GM21360 (cell line): ENCODE results near the gene KCNB1.
"Not testable (repeated sequence)": the region's sequence is repeated elsewhere in the genome, so short reads cannot be mapped to it uniquely, and the experiment has no call there.

ENCODE experiments used
- ATAC-seq: cut with Tn5 transposase; IDR thresholded peaks from one replicate; pipeline ENCODE4 v1.9.1; 2021; ENCODE audit warnings: mild to moderate bottlenecking, moderate library complexity; ENCODE audit not compliant: unreplicated experiment

Gene KCNB1

DNA sequence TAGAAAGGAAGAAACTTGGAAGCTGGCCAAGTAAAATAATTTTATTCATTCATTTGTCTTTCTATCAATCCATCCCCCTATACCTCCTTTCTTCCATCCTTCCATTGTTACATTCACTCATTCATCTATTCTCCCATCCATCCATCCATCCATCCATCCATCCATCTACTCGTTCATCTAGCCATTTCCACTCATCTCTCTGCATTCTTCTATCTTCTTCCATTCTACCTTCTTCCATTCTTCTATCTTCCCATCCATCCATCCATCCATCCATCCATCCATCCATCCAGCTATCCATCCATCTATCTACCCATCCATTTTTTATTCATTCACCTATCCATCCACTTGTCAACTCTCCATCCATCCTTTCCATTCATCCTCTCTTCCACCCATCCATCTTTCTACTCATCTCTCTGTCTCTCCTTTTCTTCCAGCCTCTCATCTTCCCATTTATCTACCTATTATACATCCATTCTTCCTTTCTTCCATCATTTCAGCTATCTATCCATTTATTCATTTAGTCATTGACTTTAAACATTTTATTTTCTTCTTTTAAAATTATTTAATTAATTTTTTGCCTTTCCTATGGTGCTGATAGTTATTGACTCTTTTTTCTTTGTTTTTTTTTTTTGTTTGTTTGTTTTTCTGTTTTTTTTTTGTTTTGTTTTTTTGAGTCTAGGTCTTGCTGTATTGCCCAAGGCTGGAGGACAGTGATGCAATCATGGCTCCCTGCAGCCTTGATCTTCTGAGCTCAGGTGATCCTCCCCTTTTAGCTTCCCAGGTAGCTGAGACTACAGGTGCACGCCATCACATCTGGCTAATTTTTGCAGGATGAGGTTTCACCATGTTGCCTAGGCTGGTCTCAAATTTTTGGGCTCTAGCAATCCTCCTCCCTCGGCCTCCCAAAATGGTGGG is 151.5 kb downstream of the KCNB1 start:
- ATAC-seq, result no peak

DNA sequence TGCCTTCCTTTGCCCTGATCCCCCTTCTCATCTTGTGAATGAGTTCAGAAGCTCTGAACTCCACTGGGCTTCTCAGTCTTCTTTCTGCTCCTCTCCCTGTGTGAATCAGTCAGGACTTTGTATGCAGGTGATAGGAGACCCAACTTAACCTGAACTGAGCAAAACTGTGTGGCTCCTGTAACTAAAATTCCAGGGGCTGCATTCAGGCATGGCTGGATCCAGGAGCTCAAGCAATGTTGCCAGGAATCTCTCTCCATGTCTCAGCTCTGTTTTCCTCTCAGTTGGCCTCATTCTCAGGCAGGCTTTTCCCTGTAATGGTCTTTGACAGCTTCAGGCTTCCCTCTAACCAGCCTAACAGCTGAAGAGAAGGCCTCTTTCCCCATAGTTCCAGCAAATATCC is 153.7 kb downstream of the KCNB1 start:
- no peak for ATAC-seq

DNA sequence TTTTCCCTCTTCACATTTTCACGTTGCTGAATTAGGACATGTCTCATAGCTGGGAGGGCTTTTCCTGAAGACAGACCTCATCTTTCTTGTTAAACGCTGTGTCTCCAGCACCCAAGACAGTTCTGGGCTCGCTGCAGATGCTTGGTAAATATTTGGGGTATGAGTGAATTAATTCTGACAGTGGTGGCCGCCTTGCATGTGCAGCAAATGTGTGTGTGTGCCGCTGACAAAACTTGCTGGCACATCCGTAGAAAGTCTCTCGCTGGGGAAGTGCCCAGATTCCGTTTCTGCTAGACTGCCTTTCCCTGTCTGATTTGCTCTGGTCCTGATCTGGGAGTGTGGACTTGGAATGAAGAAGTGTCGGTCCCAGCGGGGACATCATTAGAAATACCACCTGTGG is 156.4 kb downstream of the KCNB1 start:
- no peak for ATAC-seq

DNA sequence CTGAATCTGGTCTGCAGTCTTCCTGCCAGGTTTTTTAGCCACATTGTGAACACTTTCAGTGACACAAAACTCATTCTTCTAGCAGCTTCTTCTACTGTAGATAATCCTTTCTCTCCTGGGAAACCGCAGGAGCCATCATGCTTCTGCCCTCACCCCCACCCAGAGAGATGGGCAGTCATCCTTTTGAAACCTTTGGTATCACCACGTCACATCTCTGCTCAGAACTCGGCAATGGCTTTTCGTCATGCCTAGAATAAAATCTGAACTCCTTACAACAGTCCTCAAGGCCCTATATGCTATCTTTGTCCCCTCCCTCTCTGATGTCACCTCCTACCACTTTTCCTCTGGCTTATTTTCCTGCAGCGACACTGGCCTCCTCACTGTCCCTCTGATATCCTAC is 158.2 kb downstream of the KCNB1 start:
- ATAC-seq, result no peak

DNA sequence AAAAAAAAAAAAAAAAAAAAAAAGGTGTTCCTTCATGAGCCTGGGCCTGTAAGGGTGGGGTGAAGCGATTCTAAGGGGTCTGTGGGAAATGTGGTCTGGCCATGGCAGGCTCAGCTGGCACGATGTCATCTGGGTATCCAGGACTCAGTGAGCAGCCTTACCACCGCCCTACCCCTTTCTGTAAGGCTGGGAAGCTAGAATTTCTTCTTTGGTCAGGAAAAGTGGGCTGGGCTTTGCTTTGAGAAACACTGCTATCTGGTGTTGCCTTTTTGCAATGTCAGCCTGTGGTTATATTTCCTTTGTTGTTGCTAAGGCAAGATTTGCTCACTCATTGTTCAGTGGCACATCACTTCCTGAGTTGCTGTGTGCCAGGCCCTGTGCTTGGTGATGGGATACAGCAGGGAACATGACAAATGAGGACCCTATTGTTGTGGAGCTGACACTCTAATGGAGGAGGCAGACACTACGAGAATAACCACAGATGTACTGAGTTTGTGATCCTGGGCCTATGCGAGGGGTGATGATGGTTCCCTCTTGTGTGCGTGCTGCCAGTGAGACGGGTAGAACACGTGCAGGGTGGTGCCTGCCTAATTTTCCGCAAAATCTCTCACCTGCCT is 158.7 kb downstream of the KCNB1 start:
- no peak for ATAC-seq

DNA sequence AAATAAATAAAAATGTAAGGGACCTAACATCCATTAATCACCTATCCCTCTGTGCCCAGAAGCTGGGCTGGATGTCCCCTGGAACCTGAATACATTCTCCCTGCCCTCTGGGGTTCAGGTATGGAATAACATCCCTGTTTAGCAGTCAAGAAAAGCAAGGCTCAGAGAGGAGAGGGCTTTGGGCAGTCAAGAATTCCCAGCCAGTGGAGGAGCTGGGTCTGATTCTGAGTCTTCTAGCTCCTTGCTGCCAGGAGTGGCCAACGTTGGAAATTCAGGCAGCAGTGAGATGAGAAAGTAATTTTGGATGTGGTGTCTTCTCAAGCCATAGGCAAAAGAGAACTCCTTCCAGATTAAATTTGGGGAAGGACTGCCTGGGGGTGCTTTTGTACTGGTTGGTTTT is 162.0 kb downstream of the KCNB1 start:
- ATAC-seq, result no peak

DNA sequence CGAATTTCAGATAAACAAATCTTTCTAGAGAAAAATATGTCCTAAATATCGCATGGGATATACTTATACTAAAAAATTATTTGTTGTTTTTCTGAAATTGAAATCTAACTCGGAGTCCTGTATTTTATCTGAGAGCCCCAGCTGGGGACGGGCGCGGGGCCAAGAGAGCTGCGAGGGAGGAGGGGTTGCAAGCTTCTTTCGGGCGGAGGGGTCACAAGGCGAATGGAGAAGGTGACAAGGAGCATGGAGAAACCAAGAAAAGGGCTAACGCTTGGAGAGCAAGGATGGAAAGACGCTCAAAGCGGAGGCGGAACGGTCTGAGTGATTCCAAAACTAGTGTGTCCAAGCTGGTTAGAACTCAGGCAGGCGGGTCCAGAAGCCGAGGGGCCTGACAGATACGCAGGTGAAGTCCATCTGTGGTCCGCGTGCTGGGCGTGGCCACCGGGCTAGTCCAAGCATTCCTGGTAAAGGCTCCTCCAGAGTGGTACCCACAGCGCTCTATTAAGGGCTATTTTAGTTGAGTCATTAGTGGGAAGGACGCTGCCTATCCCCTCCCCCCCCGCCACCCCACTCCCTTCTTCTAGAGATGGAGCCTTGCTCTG is 163.2 kb downstream of the KCNB1 start:
- ATAC-seq, result no peak

DNA sequence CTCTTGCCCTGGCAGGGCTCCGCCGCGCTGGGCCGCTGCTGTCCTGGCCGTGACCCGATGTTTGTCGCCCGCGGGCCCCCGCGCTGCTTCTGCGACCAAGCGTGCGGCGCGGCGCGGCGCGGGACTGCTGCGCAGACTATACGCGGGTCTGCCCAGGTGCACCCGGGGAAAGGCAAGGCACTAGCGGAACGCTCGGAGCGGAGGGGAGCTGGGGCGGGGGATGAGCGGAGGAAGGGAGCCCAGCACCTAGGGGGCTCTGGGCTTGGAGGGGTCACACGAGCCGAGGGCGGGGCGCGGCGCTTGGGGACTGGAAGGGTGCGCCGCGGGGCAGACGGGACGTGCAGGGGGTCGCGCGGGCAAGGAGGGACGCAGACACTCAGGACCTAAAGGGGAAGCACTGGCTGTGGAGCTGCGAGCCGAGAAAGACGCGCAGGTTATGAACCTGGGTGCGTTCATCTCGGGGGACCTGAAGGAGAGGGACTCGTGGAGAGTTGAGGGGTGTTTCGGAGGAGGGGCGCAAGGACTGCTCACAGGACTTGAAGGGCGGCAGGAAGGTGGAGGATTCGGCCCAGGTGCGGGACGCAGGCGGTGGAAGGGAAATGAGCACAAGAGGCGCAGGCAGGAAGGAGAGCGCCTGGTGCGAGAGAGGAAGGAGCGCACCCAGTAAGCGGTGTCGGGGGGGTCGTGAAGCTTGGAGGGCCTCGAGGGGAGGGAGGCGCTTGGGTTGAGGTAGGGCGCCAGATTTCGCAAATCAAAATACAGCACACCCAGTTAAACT is 163.8 kb downstream of the KCNB1 start:
- no peak for ATAC-seq

DNA sequence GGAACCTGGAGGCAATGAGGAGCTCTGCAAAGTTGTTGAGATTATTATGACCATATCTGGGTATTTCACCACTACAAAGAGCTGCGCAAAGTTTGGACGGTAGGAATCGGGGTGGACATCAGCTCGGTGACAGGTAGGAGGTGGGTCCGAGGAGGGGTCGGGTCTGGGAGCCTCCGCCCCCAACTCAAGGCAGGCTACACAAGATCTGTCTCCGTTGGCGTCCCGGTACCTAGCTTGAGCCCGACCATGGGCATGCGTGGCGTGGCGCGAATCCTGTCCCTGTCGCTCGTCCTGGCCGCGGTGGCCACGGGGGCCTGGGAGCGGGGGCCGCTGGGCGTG is 164.4 kb downstream of the KCNB1 start:
- ATAC-seq, result no peak

DNA sequence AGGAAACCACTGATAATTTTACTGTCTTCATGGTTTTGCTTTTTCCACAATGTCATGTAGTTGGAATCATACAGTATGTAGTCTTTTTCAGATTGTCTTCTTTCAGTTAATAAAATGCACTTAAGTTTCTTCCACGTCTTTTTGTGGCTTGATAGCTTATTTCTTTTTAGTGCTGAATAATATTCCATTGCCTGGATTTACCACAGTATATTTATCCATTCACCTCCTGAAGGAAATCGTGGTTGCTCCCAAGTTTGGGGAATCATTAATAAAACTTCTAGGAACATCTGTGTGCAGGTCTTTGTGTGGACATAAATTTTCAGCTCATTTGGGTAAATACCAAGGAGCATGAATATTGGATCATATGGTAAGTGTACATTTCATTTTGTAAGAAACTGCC is 165.8 kb downstream of the KCNB1 start:
- no peak for ATAC-seq

DNA sequence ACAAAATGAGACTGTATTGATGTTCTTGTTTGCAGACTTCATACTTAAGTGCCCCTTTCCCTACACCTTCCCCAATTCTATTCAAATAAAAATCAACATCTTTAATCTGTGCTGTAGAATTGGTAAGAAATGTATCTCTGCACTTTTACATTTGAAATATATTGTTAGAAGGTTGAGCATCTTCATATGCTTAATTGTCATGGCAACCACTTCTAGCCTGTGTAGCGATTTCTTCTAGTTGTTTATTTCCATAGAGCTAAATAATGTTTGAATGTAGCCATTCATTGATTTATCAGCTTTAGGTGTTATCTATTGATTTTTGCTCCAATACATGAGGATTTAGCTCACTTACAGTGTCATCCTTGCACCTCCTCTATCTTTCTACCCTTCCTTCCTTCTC is 166.9 kb downstream of the KCNB1 start:
- no peak for ATAC-seq

DNA sequence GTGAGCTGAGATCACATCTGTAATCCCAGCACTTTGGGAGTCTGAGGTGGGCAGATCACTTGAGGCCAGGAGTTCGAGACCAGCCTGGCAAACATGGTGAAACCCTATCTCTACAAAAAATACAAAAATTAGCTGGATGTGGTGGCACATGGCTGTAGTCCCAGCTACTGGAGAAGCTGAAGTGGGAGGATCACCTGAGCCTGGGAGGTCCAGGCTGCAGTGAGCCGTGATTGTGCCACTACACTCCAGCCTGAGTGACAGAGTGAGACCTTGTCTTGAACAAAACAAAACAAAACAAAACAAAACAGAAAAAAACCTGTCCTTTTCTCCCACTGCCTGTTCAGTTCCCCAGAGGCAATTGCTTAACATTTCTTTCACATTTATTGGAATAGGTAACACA is 168.4 kb downstream of the KCNB1 start:
- ATAC-seq, result not testable (repeated sequence)
